Stimulated activated CD8-positive, alpha-beta memory T cell treated with anti-CD3 and anti-CD28 coated beads, Interleukin-15, amount 100 ng/mL, for 48 hours (primary cell): ENCODE data around the gene PRSS8.
"Not testable (repeated sequence)": the region's sequence is repeated elsewhere in the genome, so short reads cannot be mapped to it uniquely, and the experiment has no call there.

ENCODE experiments used
- DNase-seq, 2 donors: peaks; one replicate each; pipeline ENCODE4 v3.0.0-alpha.2; 2020; ENCODE audit warnings: low read depth in 2 of 2

The PRSS8 gene

DNA sequence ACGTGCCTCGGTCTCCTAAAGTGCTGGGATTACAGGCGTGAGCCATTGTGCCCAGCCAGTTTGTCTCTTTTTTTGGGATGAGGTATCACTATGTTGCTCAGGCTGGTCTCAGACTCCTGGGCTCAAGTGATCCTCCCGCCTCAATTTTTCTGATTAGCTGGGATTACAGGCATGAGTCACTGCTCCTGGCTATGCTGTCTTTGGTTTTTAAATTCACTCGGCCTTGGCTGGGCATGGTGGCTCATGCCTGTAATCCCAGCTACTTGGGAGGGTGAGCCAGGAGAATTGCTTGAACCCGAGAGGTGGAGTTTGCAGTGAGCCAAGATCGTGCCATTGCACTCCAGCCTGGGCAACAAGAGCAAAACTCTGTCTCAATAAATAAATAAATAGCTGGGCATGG, 8.9 kb upstream of the PRSS8 start:
- not testable (repeated sequence) for DNase-seq

DNA sequence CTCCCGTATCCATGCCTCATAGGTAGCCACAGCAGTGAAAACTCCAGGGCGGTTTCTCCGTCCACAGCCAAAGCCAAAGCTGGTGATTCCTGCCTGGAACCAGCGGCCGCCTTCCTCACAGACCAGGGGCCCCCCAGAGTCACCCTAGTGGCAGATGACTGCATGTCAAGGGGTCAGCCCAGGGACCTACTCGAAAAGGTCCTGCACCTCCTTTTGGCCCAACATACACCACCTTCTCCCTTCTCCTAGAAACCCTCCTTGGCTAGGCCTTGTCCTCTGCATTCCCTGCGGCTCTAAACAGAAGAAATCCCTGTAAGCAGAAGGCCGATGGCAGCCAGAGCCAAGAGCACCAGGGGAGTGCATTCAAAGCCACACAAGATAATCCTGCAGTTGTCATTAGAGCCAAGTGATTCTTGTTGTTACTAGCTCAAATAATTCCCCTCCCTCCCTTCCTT, 8.2 kb upstream of the PRSS8 start:
- DNase-seq: no peak

DNA sequence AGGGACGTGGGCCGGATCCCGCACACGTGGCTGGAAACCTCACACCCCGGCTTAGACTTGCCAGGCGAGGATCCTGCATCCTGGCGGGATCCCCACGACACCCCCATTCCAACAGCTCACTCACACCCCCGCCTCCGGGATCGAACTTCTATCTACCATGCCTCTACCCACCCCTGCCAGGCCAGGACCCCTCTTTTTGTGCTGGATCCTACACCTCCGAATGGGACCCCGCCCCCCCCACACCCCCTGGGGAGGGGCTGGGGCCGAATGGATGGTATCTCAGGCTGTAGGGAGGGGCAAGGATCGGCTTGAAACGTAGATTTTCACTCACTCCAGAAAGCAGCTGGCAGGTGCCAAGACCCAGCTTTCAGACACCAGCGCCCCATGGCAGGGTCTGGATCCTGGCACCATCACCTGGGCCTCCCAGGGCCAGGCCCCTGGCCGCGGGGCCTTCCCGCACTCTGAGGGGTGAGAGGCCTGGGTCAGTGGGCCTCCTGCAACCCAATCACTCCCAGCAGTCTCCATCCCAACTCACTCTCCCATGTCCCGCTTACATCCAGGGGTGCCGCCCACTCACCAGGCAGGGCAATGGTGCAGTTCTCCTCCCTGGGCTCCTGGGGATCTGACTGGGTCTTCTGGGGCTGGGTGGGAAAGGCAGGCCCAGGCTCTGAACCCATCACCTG, 7.6 kb upstream of the PRSS8 start:
- DNase-seq: no peak

DNA sequence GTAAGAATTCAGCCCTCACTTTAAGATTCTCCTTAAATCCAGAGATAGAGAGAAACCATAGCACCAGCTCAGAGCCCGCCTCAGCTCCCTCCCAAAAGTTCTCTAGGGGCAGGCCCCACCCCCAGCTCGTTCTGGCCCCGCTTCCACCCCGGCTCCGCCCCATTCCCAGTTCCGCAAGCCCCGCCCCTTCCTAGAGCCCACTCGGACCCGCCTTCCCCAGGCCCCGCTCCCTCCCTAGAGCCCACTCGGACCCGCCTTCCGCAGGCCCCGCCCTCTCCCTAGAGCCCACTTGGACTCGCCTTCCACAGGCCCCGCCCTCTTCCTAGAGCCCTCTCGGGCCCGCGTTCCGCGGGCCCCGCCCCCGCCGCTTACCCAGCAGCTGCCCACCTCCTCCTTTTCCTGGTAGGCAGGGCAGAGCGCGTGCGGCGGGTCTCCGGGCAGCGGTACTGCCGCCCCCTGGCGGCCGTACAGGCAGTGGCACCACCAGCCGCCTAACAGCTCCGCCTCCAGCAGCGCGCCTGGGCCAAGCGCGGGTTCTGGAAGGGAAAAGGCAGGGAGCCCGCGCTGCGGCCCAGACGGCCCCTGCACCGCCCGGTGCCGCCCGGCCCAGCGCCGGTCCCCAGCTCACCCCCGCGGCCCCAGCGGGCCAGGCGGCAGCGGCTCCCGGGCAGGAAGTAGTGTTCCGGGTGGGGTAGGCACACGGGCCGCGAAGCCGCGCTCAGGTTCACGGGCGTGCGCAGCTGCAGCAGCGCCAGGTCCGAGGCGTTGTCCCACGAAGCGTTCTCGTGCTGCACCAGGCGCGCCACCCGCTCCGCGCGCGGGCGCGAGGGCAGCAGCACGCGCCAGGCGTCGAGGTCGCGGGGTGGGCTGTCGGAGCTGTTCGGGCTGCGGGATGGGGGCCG, 6.8 kb upstream of the PRSS8 start:
- DNase-seq: peak; percentile 98 to 99

DNA sequence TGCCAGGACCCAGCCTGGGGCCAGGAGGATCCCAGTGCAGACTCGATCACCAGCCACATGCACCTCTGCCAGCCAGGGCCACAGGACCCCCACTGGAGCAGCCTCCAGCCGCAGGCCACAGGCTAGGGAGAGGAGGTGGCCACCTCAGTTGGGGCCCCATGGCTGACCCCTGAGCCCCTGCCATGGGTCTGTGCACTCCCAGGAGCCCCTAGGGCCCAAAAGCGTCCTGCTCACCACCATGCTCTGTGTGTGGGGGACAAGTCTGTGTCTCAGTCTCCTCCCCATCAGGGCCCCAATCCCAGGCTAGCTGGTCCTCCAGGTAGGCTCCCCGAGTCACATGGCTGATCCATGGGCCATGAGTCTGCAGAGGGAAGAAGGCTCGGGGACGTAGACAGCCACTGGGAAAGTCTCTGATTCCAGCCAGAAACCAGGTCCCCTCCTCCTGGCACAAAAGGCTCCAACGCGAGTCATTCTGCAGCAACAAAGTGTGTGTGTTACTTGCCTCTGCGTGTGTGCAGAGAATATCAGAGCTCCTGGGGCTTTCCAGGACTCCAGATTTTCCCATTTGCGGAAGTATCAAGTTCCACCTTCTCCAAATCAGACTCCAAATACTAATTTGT, 6.1 kb upstream of the PRSS8 start:
- no peak for DNase-seq

DNA sequence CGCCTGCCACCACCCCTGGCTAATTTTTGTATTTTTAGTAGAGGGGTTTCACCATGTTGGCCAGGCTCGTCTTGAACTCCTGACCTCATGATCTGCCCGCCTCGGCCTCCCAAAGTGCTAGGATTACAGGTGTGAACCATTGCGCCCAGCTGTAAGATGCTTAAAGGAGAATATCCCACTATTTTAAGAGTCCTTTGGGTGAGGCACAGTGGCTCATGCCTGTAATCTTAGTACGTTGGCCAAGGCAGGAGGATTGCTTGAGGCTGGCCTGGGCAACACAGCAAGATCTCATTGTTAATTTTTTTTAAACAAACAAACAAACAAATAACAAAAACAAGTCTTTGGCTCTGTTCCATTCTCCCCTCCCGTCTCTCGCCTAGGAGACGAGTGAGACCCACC, 5.5 kb upstream of the PRSS8 start:
- not testable (repeated sequence) for DNase-seq

DNA sequence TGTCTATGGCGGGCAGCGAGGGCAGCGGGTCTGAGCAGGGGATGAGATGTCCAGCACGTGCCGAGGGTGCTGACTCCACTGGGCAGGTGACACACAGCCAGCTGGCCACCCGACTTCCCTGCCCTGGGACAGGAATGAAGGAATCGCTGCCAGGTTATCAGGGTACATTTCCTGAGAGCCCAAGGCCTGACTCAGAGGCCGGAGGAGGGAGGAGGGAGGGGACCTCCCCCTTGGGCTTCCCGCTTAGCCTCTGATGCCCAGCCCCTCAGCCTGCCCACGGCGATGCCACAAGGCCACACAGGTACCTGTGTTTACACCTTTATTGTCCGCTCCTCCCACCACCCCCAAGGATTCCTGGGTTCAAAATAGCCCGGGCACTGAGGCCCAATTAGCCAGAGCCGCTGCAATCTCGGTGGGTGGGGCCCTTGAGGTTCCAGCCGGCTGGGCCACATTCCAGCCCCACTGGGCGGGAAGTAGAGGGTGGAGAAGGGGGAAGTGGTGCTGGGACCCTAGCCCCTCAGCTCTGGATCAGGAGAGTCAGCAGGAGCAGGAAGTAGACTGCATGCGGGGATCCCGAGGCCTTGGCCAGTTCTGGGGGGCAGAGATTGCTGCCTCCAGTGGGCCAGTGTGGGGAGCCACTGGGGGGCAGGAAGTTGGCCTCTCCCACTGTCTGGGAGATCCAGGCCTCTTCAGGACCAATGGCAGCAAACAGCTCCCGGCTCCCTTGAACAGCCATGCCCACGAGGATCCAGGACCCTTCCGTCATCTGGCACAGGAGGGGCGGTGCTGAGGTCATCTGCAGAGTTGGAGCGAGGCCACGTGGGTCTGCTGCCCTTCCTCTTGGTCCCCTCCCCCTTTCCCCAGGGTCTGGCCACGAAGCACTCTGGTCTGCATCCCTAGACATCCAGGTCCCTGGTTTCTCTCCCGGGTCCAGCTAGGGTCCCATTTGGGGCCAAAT, 3.4 kb upstream of the PRSS8 start:
- no peak for DNase-seq

DNA sequence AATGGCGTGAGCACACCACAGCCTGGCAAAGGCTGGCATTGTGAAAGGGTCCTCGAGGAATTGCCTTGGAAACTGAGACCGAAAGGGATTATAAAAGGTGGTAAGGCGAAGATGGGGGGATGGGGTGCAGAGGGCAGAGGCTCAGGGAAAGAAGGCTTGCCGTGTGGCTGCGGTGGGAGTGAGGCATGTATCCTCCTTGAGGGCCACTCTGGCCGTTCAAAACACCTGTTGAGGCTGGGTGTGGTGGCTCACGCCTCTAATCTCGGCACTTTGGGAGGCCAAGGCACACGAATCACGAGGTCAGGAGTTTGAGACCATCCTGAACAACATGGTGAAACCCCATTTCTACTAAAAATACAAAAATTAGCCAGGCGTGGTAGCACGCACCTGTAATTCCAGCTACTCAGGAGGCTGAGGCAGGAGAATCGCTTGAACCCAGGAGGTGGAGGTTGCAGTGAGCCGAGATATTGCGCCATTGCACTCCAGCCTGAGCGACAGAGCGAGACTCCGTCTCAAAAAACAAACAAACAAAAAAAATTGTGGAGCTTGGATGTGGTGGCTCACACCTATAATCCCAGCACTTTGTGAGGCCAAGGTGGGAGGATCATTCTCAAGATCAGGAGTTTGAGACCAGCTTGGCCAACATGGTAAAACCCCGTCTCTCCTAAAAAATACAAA, 1.4 kb upstream of the PRSS8 start:
- not testable (repeated sequence) for DNase-seq

DNA sequence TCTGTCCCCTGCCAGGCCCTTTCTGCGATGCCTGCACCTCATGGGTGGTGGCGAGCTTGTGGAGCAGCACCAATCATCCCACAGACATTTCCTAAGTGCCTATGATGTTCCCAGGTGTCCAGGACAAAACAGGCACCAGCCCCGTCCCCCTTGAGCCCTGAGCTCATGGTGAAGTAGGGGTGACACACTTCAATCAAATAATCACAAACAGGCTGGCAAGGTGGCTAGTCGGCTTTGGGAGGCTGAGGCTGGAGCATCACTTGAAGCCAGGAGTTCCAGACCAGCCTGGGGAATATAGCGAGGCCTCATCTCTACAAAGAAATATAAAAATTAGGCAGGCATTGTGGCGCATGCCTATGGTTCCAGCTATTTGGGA, 748 bp upstream of the PRSS8 start:
- DNase-seq: no peak

DNA sequence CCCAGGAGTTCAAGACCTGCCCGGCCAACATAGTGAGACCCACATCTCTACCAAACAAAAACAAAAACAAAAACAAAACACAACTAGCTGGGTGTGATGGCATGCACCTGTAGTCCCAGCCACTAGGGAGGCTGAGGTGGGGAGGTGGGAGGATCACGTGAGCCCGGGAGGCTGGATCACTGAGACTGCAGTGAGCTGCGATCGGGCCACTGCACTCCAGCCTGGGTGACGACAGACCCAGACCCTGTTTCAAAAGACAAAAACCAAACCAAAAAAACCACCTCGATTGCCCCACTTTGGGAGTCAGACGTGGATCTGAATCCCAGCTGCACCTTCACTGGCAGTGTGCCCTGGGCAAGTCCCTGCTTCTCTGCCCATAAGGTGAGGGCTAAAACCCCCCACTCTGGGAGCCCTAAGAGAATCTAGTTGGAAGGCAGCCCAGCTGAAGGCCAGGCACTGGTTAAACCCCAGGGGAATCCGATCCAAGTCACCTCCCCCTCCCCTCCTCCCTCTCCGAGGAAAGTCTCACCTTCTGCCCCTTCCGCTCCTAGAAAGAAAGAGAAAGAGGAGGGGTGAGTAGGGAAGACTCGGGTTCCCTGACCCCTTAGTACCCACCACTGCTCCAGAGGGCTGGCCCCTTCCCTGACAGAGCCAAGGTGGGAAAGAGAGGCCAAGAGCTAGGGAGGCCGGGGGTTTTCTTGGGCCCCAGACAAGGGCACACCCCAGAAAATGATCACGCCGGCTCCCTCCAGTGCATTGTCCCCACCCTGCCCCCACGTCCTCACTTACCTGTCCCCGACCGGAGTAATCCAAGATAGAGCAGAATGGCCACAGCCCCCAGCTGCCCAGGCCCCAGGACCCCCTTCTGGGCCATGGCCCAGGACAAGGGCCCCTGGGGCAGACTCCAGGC, 647 bp downstream of the PRSS8 start:
- no peak for DNase-seq

DNA sequence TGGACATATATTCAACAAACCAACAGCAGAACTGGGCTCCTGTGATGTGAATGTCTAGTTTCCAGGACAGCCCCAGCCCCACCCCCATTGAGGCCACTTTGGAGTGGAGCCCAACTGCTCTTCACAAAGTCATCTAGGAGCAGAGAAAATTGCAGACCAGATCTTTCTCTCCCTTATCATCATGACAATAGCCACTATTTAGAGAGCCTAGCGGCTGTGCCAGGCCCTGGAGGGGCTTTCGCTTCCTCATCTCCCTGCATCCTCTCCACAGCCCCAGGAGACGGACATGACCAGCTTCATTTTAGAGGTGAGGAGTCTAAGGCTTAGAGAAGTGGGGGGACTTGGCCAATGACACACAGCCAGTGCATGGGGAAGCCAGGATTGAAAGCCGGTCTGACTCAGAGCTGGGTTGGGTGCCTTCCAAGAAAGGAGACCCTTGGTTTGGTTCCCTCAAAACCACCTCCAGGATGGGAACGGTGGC, 1.4 kb downstream of the PRSS8 start:
- no peak for DNase-seq

DNA sequence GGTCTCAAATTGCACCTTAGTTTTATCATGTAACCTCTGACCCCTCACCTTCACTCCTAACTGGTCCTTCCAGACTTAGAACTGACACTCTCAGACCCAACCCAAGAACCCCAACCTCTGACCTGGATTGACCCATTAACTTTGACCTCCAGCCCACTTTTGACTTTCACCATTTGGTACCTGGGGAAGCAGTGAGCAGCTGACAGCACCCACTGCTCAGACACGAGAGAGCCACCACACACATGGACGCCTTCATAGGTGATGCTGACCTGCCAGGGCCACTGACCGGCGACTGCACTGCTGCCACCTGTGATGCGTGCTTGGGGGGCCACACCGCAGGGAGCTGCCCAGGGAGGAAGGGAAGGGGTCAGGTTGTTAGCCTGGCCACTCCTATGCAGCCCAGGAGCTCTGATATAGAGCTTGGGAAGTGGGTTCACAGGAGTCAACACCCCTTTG, 2.5 kb downstream of the PRSS8 start:
- DNase-seq: no peak

DNA sequence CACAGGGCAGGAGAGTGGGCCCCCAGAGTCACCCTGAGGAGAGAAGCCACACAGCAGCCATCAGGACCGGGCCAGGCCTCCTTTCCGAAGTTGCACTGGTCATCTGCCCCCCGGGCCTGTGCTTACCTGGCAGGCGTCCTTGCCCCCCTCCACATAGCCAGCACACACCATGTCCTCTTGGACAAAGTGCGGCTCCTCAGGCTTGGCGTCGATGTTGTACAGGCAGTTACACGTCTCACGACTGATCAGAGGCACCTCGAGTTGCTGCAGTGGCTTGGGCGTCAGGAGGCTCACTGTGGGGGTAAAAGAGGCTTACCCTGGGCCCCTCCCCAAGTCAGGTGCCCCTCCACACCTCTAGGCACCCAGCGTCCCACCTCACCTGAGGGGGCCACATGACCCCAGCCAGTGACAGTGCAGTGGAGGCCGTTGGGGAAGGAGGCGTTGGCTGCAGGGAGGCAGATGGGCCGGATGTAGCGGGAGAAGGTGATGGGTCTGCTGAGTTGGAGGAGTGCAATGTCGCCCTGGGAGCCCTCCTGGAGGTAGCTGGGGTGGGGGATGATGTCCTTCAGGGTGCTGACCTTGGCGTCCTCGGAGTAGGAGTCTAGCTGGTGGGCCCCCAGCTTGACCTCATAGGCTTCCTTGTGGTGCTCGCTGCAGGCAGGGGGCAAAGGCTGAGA, 3.1 kb downstream of the PRSS8 start:
- DNase-seq: no peak

DNA sequence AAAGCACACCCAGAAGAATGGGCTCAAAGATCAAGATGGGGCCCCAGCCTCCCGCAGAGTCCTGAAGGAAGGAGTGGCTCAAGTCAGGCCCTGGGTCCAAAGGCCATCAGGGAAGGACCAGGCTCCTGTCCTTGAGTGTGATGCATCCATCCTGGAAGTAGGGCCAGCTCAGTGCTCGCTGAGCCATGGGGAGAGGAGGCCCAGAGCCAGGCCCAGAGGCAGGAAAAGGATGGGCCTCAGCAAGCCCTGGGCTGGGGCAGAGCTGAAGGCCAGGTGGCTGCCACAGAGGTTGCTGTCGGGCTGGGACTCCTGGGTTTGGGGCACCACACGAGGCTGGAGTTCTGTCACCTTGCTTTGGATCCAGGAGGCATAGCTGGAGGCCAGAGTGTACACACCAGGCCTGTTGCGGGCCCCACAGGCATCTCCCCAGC, 3.7 kb downstream of the PRSS8 start:
- DNase-seq: no peak

DNA sequence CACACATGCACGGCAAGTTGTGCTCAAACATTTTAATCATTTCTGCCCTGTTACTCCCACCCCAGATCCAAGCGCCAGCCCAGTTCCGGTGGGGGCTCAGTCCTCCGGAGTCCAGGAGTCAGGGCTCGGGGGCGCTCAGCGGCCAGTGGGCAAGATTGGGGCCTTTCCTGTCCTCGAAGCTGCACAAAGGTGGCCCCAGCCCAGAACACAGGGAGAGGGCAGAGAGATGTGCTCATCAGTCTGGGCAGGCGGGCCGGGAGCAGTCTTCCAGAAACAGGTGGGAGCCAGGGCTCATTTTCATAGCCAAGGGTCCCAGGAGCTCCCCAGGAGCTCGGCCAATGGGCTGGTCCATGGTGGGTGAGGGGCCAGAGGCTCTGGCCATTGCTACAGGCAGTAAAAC, 4.1 kb downstream of the PRSS8 start:
- DNase-seq: no peak

DNA sequence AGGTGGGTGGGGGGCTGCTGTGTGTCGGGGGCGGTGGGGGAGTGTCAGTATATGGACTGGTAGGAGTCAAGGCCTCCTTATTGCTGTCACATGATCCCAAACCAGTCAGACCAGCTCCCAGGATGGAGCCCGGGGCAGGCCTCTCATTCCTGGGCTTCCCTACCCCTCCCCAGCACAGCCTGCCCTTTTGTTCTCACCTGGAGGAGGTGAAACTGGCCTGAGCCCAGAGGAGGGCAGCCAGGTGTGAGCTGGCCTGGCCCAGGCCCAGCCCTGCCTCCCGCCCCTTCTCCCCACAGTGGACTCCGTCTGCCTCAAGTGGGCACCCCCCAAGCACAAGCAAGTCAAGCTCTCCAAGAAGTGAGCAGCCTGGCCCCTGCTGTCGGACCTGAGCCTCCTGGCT, 4.6 kb downstream of the PRSS8 start:
- no peak for DNase-seq

DNA sequence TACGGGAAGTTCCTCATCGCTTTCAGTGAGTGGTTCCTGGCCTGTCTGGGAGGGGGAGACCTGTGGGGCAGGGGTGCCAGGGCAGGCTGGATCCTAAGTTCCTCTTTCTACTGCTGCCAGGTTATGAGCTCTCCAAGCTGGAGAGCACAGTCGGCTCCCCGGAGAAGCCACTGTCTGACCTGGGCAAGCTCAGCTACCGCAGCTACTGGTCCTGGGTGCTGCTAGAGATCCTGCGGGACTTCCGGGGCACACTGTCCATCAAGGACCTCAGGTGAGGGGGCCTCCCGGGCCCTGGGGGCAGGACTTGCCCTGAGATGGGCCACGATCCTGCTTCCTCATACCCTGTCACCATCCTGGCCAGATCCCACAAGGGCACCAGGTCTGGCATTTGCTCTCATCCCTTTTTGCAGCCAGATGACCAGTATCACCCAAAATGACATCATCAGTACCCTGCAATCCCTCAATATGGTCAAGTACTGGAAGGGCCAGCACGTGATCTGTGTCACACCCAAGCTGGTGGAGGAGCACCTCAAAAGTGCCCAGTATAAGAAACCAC, 5.1 kb downstream of the PRSS8 start:
- no peak for DNase-seq

DNA sequence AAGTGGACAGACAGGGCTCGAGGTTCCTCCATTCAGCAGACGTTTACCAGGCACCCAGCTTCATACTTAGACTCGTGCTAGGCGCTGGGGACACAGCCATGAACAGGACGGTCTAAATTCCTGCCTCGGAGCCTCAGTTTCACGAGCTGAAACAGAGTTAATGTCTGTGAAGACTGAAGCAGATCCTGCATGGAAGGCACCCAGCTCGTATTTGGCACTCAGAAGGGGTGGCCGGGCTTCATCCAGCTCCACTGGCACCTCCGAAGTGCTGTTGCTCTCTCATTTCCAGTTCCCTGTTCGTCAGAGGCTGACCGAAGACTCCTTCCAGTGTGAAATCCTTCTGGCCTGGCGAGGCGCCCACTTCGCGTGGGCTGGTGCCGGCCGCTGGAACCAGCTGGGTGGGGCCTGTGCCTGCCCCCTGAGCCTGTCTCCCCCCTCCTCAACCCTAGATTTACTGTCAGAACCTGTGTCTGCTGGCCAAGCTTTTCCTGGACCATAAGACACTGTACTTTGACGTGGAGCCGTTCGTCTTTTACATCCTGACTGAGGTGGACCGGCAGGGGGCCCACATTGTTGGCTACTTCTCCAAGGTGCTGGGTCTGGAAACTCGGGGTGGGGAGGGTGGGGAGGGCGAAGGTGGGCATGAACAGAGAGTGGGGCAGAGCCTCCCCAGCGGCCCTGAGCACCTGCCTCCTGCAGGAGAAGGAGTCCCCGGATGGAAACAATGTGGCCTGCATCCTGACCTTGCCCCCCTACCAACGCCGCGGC, 5.8 kb downstream of the PRSS8 start:
- DNase-seq: no peak
